Measurements from ENCODE around the gene DOCK4.

DNA sequence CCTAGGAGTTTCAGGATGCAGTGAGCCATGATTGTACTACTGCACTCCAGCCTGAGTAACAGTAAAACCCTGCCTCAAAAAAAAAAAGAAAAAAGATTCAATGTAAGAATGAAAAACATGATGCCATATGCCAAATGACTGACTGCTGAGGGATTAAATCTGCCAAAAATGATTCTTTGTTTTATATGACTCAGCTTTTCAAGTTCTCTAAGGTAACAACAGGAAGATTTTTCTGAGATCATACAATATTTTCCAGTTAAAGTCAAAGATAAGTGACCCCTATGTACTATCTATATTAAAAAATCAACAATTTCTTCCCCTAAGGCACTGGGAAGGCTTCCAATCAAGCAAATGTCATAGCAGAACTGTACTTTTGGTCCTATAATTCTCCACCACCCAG, 372.7 kb downstream of the DOCK4 start:
- TF ChIP-seq ZNF274 (IDR thresholded peaks at IDR 0.05; ENCODE audit: low read depth, low read length) (no peak), YY1 (IDR thresholded peaks at IDR 0.05; ENCODE audit: insufficient read depth, insufficient read length) (no peak)

Measured in NT2/D1 (cell line).